ACHN (cell line): Measurements from ENCODE around the gene MOSPD2.
A peak's percentile ranks its signal among the peaks of the same experiment; 100 is the strongest.

Source experiments
- DNase-seq: peaks from one replicate; pipeline ENCODE4 v3.0.0-alpha.2; 2015
- in situ Hi-C: cut with HindIII; loops from 2 replicates; pipeline ENCODE4 v1.10.0; 2017; ENCODE audit warnings: low sequenced_read_pairs, low pct_ligation_motif_present, low pct_unique_long_range_greater_than_20kb

Gene MOSPD2

DNA sequence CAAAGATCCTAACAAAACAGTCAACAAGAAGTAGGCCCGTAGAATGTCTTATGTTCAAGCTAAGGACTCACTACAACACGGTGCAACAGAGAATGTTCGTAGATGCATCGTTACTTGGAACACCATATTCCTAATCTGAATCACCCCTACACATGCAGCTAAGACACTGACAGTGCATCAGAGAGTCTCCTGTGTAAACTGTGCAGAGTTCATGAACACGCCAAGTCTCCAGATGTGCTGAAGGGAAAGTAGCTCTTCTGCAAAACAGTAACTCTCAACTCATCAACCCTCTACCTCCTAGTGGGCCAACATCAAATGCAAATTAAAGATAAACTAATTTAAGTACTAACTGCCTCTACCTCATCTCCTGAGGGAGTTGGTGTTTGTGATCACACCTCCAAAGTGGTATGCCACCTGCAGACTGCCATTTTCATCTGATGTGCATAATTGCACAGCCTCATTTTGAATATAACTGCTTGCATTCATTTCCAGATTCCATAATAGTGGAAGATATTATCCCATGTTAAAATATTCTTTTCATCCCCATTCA is 73.5 kb downstream of the MOSPD2 start:
- in situ Hi-C loops, result no loop called here
- no peak for DNase-seq

- in situ Hi-C loops, result no loop called here
- no peak for DNase-seq
These were observed 75.5 kb downstream of the MOSPD2 start for GRCh38 chrX:14948691-14949090.

- in situ Hi-C loops, result no loop called here
- DNase-seq, result no peak
These were observed 83.8 kb downstream of the MOSPD2 start for GRCh38 chrX:14956813-14957582.

- peak; percentile 10 for DNase-seq
- in situ Hi-C loops, result no loop called here
These were observed 90.4 kb downstream of the MOSPD2 start for GRCh38 chrX:14963447-14964236.

DNA sequence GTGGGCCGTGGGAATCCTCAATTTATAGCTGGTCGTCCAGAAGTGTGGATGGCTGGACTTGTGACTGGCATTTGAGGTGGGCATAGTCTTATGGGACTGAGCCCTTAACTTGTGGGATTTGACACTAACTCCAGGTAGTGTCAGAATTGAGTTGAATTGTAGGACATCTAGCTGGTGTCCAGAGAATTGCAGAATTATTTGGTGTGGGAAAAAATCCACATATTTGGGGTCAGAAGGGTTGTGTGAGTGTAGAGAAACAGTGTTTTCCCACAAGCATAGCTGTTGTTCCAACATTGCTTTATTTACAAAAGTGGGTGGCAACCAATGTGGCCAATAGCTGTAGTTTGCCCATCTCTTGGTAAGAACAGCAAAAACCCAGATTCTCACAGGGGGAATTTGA is 91.3 kb downstream of the MOSPD2 start:
- in situ Hi-C loops, result no loop called here
- no peak for DNase-seq
